ENCODE data around the gene FEM1C. TPM values are rescaled to one million over a fixed set of nuclear protein-coding genes. Genes with fewer than 3 reads are reported as not detected.

FEM1C gene
- total RNA-seq, 1 experiment from 2014 or later: 27.5 TPM

- intact Hi-C loops (cut with micrococcal nuclease): no loop called here
- Histone ChIP-seq H2AFZ (ENCODE audit: low read depth, low read length, poor library complexity, severe bottlenecking) (no peak overlapping the region), H3K27ac (ENCODE audit: low read depth, low read length) (no peak overlapping the region), H3K9ac (ENCODE audit: low read length) (no peak overlapping the region), H4K20me1 (ENCODE audit: insufficient read depth) (no peaks in the 10 kb centered on the region), H3K4me2 (ENCODE audit: low read length) (no peak overlapping the region), H3K9me3 (ENCODE audit: control insufficient read depth in 1 of 2, insufficient read depth in 1 of 2, low read depth in 1 of 2, low read length in 2 of 2) (no peaks in the 10 kb centered on the region), H3K79me2 (ENCODE audit: insufficient read depth, low read length) (no peaks in the 10 kb centered on the region), H3K36me3 (ENCODE audit: control insufficient read depth in 1 of 2, insufficient read depth in 2 of 2, low read length in 2 of 2) (no peaks in the 10 kb centered on the region), H3K27me3 (ENCODE audit: insufficient read depth, low read length) (no peaks in the 10 kb centered on the region), H3K9me2 (ENCODE audit: insufficient read depth) (no peaks in the 10 kb centered on the region), H3K4me1 (ENCODE audit: control insufficient read depth in 1 of 2, insufficient read depth in 2 of 2, low read length in 2 of 2) (no peaks in the 10 kb centered on the region), H3K4me3 (replicated peaks in 1 of 2; ENCODE audit: low read depth in 1 of 2, low read length in 2 of 2) (no peak overlapping the region)
- DNase-seq (ENCODE audit: low read depth, low spot score) (no peak), ATAC-seq (no peak)
- ChIA-PET CTCF (no interaction called here), POLR2A (no interaction called here), RAD21 (ENCODE audit: low non-redundant PET in 1 of 2, low total read pairs in 2 of 2, uncharacterized antibody in 2 of 2, unreplicated experiment in 2 of 2) (no interaction called here)
- TF ChIP-seq CBX3 (IDR thresholded peaks at IDR 0.05; ENCODE audit: low read depth) (no peak), FOSL1 (IDR thresholded peaks at IDR 0.05; ENCODE audit: low read depth) (no peak), CEBPB (IDR thresholded peaks at IDR 0.05; ENCODE audit: low read depth) (no peak), ZFX (IDR thresholded peaks at IDR 0.05) (no peak), JUND (IDR thresholded peaks at IDR 0.05) (no peak), EGR1 (IDR thresholded peaks at IDR 0.05; ENCODE audit: low read depth) (no peak), EZH2phosphoT487 (IDR thresholded peaks at IDR 0.05; ENCODE audit: borderline replicate concordance) (no peak), SIN3A (IDR thresholded peaks at IDR 0.05; ENCODE audit: low read depth) (no peak), EZH2 (IDR thresholded peaks at IDR 0.05) (no peak), MAX (IDR thresholded peaks at IDR 0.05) (no peak), YY1 (IDR thresholded peaks at IDR 0.05; ENCODE audit: extremely low read depth, insufficient replicate concordance, low read depth, low read length) (no peak), SP1 (IDR thresholded peaks at IDR 0.05; ENCODE audit: low read depth) (no peak)
- BruUV-seq (replicated peaks): no TSS peak
Measured at GRCh38 chr5:115475788-115476187, 68.8 kb downstream of the FEM1C start.

GRCh38 chr5:115472271-115473025 lies 72.1 kb downstream of the FEM1C start:
- Histone ChIP-seq H2AFZ (ENCODE audit: low read depth, low read length, poor library complexity, severe bottlenecking) (no peak overlapping the region), H3K4me2 (ENCODE audit: low read length) (no peak overlapping the region), H4K20me1 (ENCODE audit: insufficient read depth) (no peaks in the 10 kb centered on the region), H3K27me3 (ENCODE audit: insufficient read depth, low read length) (no peaks in the 10 kb centered on the region), H3K9me2 (ENCODE audit: insufficient read depth) (no peaks in the 10 kb centered on the region), H3K27ac (ENCODE audit: low read depth, low read length) (no peak overlapping the region), H3K9me3 (ENCODE audit: control insufficient read depth in 1 of 2, insufficient read depth in 1 of 2, low read depth in 1 of 2, low read length in 2 of 2) (no peaks in the 10 kb centered on the region), H3K4me3 (replicated peaks in 1 of 2; ENCODE audit: low read depth in 1 of 2, low read length in 2 of 2) (no peak overlapping the region), H3K4me1 (ENCODE audit: control insufficient read depth in 1 of 2, insufficient read depth in 2 of 2, low read length in 2 of 2) (peaks cover 0 to 9% of the 10 kb centered on the region in 2 experiments; a peak in 1 of 4 replicates), H3K9ac (ENCODE audit: low read length) (no peak overlapping the region), H3K79me2 (ENCODE audit: insufficient read depth, low read length) (no peaks in the 10 kb centered on the region), H3K36me3 (ENCODE audit: control insufficient read depth in 1 of 2, insufficient read depth in 2 of 2, low read length in 2 of 2) (no peaks in the 10 kb centered on the region)
- TF ChIP-seq CEBPB (IDR thresholded peaks at IDR 0.05; ENCODE audit: low read depth): no peak
- TF ChIP-seq JUND (IDR thresholded peaks at IDR 0.05): no peak
- no peak for TF ChIP-seq RAD21 (IDR thresholded peaks at IDR 0.05; ENCODE audit: low read depth)
- TF ChIP-seq REST (IDR thresholded peaks at IDR 0.05; ENCODE audit: low read depth): no peak
- no peak for TF ChIP-seq POLR2AphosphoS5 (IDR thresholded peaks at IDR 0.05; ENCODE audit: low read depth, low read length)
- TF ChIP-seq YY1 (IDR thresholded peaks at IDR 0.05; ENCODE audit: extremely low read depth, insufficient replicate concordance, low read depth, low read length): no peak
- no peak for TF ChIP-seq SP1 (IDR thresholded peaks at IDR 0.05; ENCODE audit: low read depth)
- no peak for TF ChIP-seq EGR1 (IDR thresholded peaks at IDR 0.05; ENCODE audit: low read depth)
- TF ChIP-seq SRF (IDR thresholded peaks at IDR 0.05; ENCODE audit: low read depth): no peak
- no peak for TF ChIP-seq ELF1 (IDR thresholded peaks at IDR 0.05; ENCODE audit: borderline replicate concordance, low read depth)
- ChIA-PET RAD21 (ENCODE audit: low non-redundant PET in 1 of 2, low total read pairs in 2 of 2, uncharacterized antibody in 2 of 2, unreplicated experiment in 2 of 2) (no interaction called here), CTCF (no interaction called here), POLR2A (interaction anchor here (0.9 kb wide), 1 partner anchor 12 kb away, joined by 3 read pairs; no protein-coding TSS in a partner anchor)
- DNase-seq (ENCODE audit: low read depth, low spot score) (no peak), ATAC-seq (no peak)
- intact Hi-C loops (cut with micrococcal nuclease): no loop called here
- no TSS peak for BruUV-seq (replicated peaks)

All from HCT116 (cell line).